Lower lobe of right lung (tissue), 2 donors: ENCODE results near the gene RPS6KB2. TPM values are rescaled to one million over a fixed set of nuclear protein-coding genes. Genes with fewer than 3 reads are reported as not detected.

Source experiments
- ATAC-seq, 2 donors: fragments of 200-7000 bp; cut with Tn5 transposase; one replicate each; pipeline ENCODE4 v1.9.1; 2020 to 2022; ENCODE audit warnings: mild to moderate bottlenecking in 2 of 2, moderate library complexity in 2 of 2
- DNase-seq: peaks from one replicate; pipeline ENCODE4 v3.0.0-alpha.2; 2020
- H3K27ac ChIP-seq: fragments of 200-600 bp; one replicate; pipeline ENCODE4 v1.8.0; 2022
- H3K27me3 ChIP-seq: fragments of 200-600 bp; one replicate; pipeline ENCODE4 v1.8.0; 2022; ENCODE audit warnings: low read depth
- H3K36me3 ChIP-seq: fragments of 200-600 bp; one replicate; pipeline ENCODE4 v1.8.0; 2022; ENCODE audit warnings: mild to moderate bottlenecking
- H3K4me1 ChIP-seq: fragments of 200-600 bp; one replicate; pipeline ENCODE4 v1.8.0; 2022
- H3K4me3 ChIP-seq: fragments of 200-600 bp; one replicate; pipeline ENCODE4 v1.8.0; 2022; ENCODE audit warnings: mild to moderate bottlenecking
- H3K9me3 ChIP-seq: fragments of 200-600 bp; one replicate; pipeline ENCODE4 v1.8.0; 2022
- CTCF ChIP-seq: fragments of 200-600 bp; IDR thresholded peaks from one replicate; pipeline ENCODE4 v1.8.0; 2022; ENCODE audit warnings: antibody characterized with exemption, mild to moderate bottlenecking
- intact Hi-C: fragments of 100-400 bp; cut with DNase I; formaldehyde crosslinking; loops from one replicate; pipeline ENCODE4 v1.11.0; 2022
- total RNA-seq: library from RNA; stranded (reverse); fragmentation: NEBNext Ultra II Directional; extraction: Animal tissue kit (Norgen Biotek cat#: 25700); gene quantifications from one replicate; pipeline ENCODE4 v1.2.1, GENCODE V29; 2021
- donor health status: DM: no; HTN: yes; CAD: no; lungs with severe emphysema.

Gene RPS6KB2
- total RNA-seq, 1 donor from 2014 or later: 42.1 TPM

GRCh38 chr11:67431346-67432249, 3.3 kb downstream of the RPS6KB2 start:
- DNase-seq (no peak), ATAC-seq (no peak)
- H3K4me1 ChIP-seq: peaks cover 24% of the 10 kb centered on the region
- H3K4me3 ChIP-seq: no peak overlapping the region
- no peak overlapping the region for H3K27ac ChIP-seq
- no peaks in the 10 kb centered on the region for H3K27me3 ChIP-seq
- peaks cover 61% of the 10 kb centered on the region for H3K36me3 ChIP-seq
- intact Hi-C loops: no loop called here
- no peaks in the 10 kb centered on the region for H3K9me3 ChIP-seq
- no peak for TF ChIP-seq CTCF

GRCh38 chr11:67432655-67433349, 4.5 kb downstream of the RPS6KB2 start:
- no peak overlapping the region for H3K4me3 ChIP-seq
- intact Hi-C loops: no loop called here
- H3K27me3 ChIP-seq: no peaks in the 10 kb centered on the region
- peaks cover 17% of the 10 kb centered on the region for H3K4me1 ChIP-seq
- no peaks in the 10 kb centered on the region for H3K9me3 ChIP-seq
- H3K27ac ChIP-seq: no peak overlapping the region
- H3K36me3 ChIP-seq: peaks cover 67% of the 10 kb centered on the region
- TF ChIP-seq CTCF: no peak
- ATAC-seq: no peak
- no peak for DNase-seq

GRCh38 chr11:67433536-67434394, 5.5 kb downstream of the RPS6KB2 start:
- intact Hi-C loops: no loop called here
- ATAC-seq: no peak

GRCh38 chr11:67434395-67434881, 6.1 kb downstream of the RPS6KB2 start:
- Histone ChIP-seq H3K36me3 (peaks cover 84% of the 10 kb centered on the region), H3K9me3 (no peaks in the 10 kb centered on the region), H3K27me3 (no peaks in the 10 kb centered on the region), H3K4me3 (peak overlapping the region; percentile 3), H3K4me1 (peaks cover 15% of the 10 kb centered on the region), H3K27ac (peak overlapping the region; percentile 24)
- intact Hi-C loops: no loop called here
- DNase-seq (no peak), ATAC-seq (no peak)
- no peak for TF ChIP-seq CTCF

More at GRCh38 chr11:67433536-67434394, 5.5 kb downstream of the RPS6KB2 start:
- TF ChIP-seq CTCF: no peak
- Histone ChIP-seq H3K27me3 (no peaks in the 10 kb centered on the region), H3K9me3 (no peaks in the 10 kb centered on the region), H3K36me3 (peaks cover 77% of the 10 kb centered on the region), H3K4me1 (peaks cover 17% of the 10 kb centered on the region), H3K27ac (no peak overlapping the region), H3K4me3 (no peak overlapping the region)
- no peak for DNase-seq
